Karpas-422 (cell line): ENCODE results near the gene JMJD8. TPM values are rescaled to one million over a fixed set of nuclear protein-coding genes. Genes with fewer than 3 reads are reported as not detected.
A peak's percentile ranks its signal among the peaks of the same experiment; 100 is the strongest.

Experiments used
- DNase-seq: peaks from one replicate; pipeline ENCODE4 v3.0.0-alpha.2; 2015
- H2AFZ ChIP-seq: fragments of 200-600 bp; sonication (generic); 2 replicates; pipeline ENCODE4 v1.6.1; 2014; ENCODE audit warnings: antibody characterized with exemption, low read length, mixed read lengths
- H3K27ac ChIP-seq: fragments of 200-600 bp; sonication (generic); 2 replicates; pipeline ENCODE4 v1.5.1; 2014; ENCODE audit warnings: mild to moderate bottlenecking, low read length, moderate library complexity
- H3K27me3 ChIP-seq: fragments of 200-600 bp; sonication (generic); 2 replicates; pipeline ENCODE4 v1.6.1; 2014; ENCODE audit warnings: low read length, mixed read lengths
- H3K36me3 ChIP-seq: fragments of 200-600 bp; sonication (generic); 2 replicates; pipeline ENCODE4 v1.6.1; 2014; ENCODE audit warnings: low read length, mixed read lengths; ENCODE audit not compliant: insufficient read depth
- H3K4me1 ChIP-seq: fragments of 200-600 bp; sonication (generic); 2 replicates; pipeline ENCODE4 v1.6.1; 2014; ENCODE audit warnings: mild to moderate bottlenecking, low read length, mixed read lengths
- H3K4me2 ChIP-seq: fragments of 200-600 bp; sonication (generic); 2 replicates; pipeline ENCODE4 v1.6.1; 2014; ENCODE audit warnings: low read length, low read depth, mild to moderate bottlenecking; ENCODE audit not compliant: poor library complexity, severe bottlenecking
- H3K4me3 ChIP-seq: fragments of 200-600 bp; sonication (generic); 2 replicates; pipeline ENCODE4 v1.5.1; 2014; ENCODE audit warnings: mild to moderate bottlenecking, antibody characterized with exemption, low read length, mixed read lengths
- H3K79me2 ChIP-seq: fragments of 200-600 bp; sonication (generic); 2 replicates; pipeline ENCODE4 v1.6.1; 2014; ENCODE audit warnings: mild to moderate bottlenecking, low read length, mixed read lengths
- H3K9ac ChIP-seq: fragments of 200-600 bp; sonication (generic); 2 replicates; pipeline ENCODE4 v1.6.0; 2014; ENCODE audit warnings: low read length
- H3K9me2 ChIP-seq: fragments of 200-600 bp; sonication (generic), shearing (Covaris generic); replicated peaks from 2 replicates; pipeline ENCODE4 v1.6.0; 2014; ENCODE audit warnings: mild to moderate bottlenecking, low read length, moderate library complexity; ENCODE audit not compliant: insufficient read depth
- H3K9me3 ChIP-seq: fragments of 300-700, 200-600 bp; sonication (generic); 2 replicates; pipeline ENCODE4 v1.6.1; 2014; ENCODE audit warnings: low read length, mixed read lengths
- H4K20me1 ChIP-seq: fragments of 200-600 bp; sonication (generic); 2 replicates; pipeline ENCODE4 v1.6.1; 2014; ENCODE audit warnings: mild to moderate bottlenecking, antibody characterized with exemption, low read length, low read depth; ENCODE audit not compliant: insufficient read depth
- total RNA-seq: library from RNA; depleted of rRNA; stranded (reverse); fragments of >200 nt; shearing (Covaris generic); gene quantifications from 2 replicates; pipeline ENCODE4 v1.2.3, GENCODE V29; 2014; ENCODE audit warnings: low replicate concordance

JMJD8 gene
- total RNA-seq, 1 experiment from 2014 or later: 28.1 TPM

DNA sequence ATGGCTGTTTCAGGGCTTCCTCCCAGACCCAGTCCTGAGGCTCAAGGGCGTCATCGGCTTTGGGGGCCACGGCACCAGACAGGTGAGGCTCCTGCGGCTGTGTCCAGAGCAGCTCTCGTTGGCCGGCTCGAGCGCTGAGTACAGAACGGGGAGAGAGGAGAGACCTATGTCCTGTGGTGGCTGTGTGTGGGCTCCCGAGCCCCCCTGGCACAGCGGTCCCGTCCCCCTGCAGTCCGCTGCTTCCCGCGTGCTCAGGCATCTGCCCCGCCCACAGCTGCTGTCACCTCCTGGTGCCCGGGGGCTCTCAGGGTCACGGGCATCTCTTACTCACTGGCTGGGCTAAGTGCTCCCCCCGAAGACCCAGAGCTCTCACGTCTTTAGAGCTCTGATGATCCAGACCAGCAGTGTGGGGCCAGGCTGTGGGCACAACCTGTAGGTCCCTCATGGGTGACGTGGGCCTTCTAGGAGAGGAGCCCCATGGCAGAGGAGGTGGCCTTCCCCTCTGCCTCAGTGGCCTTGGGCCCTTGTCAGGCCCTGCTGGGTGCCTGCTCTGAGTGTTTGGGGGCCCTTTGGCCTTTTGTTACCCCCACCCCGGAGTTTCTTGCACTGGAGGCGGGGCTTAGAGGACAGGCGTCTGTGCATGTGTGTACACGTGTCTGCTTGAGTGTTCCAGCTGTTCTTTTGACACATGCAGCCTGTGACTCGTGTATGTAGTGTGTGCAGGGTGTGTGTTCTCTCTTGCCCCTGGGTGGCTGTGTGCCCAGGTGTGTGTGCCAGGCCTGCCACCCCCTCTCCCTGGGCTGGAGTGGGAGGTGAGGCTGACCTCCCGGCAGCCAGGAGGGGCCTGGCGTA lies 31.5 kb downstream of the JMJD8 start:
- peaks cover 27% of the 10 kb centered on the region for H3K4me1 ChIP-seq
- H3K27ac ChIP-seq: no peak overlapping the region
- no peak for DNase-seq
- no peak overlapping the region for H2AFZ ChIP-seq
- no peak overlapping the region for H3K4me2 ChIP-seq
- H3K36me3 ChIP-seq: no peaks in the 10 kb centered on the region
- no peaks in the 10 kb centered on the region for H3K9me2 ChIP-seq
- peaks cover under 1% of the 10 kb centered on the region; the same call in 1 of the 2 replicates for H4K20me1 ChIP-seq
- no peak overlapping the region for H3K4me3 ChIP-seq
- H3K9ac ChIP-seq: no peak overlapping the region
- H3K9me3 ChIP-seq: no peaks in the 10 kb centered on the region
- no peaks in the 10 kb centered on the region for H3K27me3 ChIP-seq
- peaks cover 16% of the 10 kb centered on the region for H3K79me2 ChIP-seq

DNA sequence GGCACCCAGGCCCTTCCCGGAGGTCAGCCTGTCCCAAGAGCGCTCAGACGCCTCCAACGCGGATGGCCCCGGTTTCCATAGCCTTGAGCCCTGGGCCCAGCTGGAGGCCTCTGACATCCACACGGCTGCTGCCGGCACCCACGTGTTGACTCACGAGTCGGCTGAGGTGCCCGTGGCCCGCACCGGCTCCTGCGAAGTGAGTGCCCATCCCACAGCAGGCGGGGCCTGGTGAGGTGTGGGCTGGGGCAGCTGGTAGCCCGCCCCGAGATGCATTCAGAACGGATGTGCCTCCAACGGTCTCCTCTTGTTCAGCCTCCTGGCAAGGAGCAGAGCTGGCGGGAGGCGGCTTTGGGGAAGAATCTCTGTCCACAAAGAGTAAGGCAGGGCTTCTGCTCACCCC lies 32.3 kb downstream of the JMJD8 start:
- H3K4me2 ChIP-seq: no peak overlapping the region
- no peak overlapping the region for H3K9ac ChIP-seq
- H3K36me3 ChIP-seq: no peaks in the 10 kb centered on the region
- DNase-seq: no peak
- H3K27ac ChIP-seq: no peak overlapping the region
- no peak overlapping the region for H3K4me3 ChIP-seq
- H3K27me3 ChIP-seq: no peaks in the 10 kb centered on the region
- H4K20me1 ChIP-seq: peaks cover 9% of the 10 kb centered on the region; the same call in 1 of the 2 replicates
- H3K79me2 ChIP-seq: peaks cover 23% of the 10 kb centered on the region
- no peaks in the 10 kb centered on the region for H3K9me3 ChIP-seq
- peaks cover 35% of the 10 kb centered on the region for H3K4me1 ChIP-seq
- H2AFZ ChIP-seq: no peak overlapping the region
- no peaks in the 10 kb centered on the region for H3K9me2 ChIP-seq

DNA sequence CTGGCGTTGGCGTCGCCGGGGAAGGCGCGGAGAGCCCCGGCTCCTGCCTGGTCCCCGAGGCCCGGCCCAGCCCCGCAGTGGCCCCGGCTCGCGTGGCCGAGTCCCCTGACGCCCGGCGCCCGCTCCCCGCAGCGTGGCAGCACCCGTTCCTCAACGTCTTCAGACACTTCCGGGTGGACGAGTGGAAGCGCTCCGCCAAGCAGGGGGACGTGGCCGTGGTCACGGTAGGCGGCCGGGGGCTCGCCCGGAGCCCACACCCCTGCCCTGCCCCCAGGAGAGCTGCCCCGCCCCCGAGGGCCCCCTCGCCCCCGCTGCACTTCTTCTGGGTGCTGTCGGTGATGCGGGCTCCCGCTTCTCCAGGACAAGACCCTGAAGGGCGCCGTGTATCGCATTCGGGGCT lies 34.5 kb downstream of the JMJD8 start:
- Histone ChIP-seq H2AFZ (no peak overlapping the region), H4K20me1 (peaks cover 22% of the 10 kb centered on the region; the same call in 1 of the 2 replicates), H3K4me2 (peak overlapping the region; percentile 84), H3K27me3 (no peaks in the 10 kb centered on the region), H3K36me3 (0 out of 2 replicates have a peak, but pooled peaks cover 3% of the 10 kb centered on the region), H3K9me2 (no peaks in the 10 kb centered on the region), H3K4me1 (peaks cover 56% of the 10 kb centered on the region), H3K9me3 (no peaks in the 10 kb centered on the region), H3K9ac (peak overlapping the region; percentile 97), H3K27ac (peak overlapping the region; percentile 40; the same call in 1 of the 2 replicates), H3K4me3 (peak overlapping the region; percentile 96), H3K79me2 (peaks cover 39% of the 10 kb centered on the region)
- DNase-seq: peak; percentile 71

DNA sequence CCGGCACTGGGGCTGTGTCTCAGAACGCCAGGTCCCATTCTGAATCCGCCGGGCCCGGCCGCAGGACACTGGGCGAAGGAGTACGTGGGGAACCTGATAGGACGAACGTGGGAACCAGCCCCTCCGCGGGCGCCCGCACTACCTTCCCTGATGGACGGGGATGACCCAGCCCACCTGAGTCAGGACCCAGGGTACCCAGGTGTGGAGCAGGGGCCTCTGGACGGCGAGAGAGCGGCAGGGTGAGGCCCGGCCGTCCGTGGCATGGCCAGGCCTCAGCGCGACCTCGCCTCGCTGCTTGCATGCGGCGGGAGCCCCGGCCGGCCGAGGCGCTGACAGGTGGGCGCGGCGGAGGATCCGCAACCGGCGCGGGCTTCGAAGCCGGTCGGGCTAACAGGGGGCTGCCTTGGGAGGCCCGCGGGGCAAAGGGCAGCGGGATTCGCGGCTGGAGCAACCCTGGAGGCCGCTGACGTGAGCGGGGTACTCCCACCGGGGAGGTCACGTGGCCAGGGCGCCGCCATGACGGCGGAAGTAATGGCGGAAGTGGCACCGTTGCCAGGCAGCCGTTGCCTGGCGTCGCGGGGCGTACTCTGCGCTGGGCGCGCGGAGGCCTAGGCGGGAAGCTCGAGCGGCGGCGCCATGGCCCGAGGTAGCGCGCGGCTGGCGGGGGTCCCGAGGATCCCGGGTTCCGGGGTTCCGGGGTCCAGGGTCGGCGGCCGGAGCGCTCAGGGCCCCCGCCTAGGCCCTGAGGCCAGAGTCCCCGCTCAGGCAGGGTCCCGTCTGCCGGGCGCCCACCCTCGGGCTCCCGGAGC lies 35.1 kb downstream of the JMJD8 start, which contains the start of gene WDR90:
TSS of gene WDR90 (plus strand) at position 585 of the 809 bp plus-strand sequence. CDS start at position 637, 52 bp downstream.
- Histone ChIP-seq H3K27ac (peak within 1 kb of the TSS; percentile 80), H3K9ac (peak within 1 kb of the TSS; percentile 97), H2AFZ (no peak within 1 kb of the TSS), H3K36me3 (peaks cover 3% of the 10 kb centered on the region; the same call in 1 of the 2 replicates), H3K79me2 (peaks cover 46% of the 10 kb centered on the region), H3K27me3 (no peaks in the 10 kb centered on the region), H3K4me2 (peak within 1 kb of the TSS; percentile 84), H4K20me1 (peaks cover 22% of the 10 kb centered on the region; the same call in 1 of the 2 replicates), H3K4me1 (peaks cover 62% of the 10 kb centered on the region), H3K4me3 (peak within 1 kb of the TSS; percentile 96), H3K9me2 (no peaks in the 10 kb centered on the region), H3K9me3 (no peaks in the 10 kb centered on the region)
- peak; percentile 98 for DNase-seq

DNA sequence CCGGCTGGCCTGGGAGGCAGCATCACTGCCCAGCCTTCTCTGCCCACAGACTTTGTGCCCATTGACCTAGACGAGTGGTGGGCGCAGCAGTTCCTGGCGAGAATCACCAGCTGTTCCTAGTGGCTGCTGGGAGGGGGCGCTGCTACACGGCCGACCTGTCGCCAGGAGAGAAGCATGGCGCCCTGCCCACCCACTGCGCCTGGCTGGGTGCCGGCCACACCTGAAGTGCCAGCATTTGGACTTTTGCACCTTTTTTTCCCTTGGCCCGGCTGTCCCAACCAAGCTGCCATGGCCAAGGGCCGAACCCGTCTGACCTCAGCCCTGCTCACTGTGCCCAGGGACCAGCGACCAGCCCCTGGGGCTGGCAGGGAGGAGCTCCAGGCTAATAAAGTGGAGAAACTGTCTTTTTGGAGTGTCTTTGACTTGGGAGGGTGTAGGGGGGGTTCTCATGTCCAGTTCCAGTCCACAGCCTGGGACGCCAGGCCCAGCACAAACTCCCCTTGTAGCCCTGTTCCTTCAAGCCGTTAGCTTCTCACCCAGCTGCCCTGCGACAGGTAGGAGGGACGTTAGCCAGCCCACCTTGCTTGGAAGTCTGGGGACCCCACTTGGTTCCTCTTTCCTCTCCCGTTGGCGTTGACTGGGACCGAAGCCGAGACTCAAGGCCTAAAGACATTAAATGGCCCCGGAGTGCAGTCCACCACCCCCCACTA lies 35.9 kb downstream of the JMJD8 start:
- H4K20me1 ChIP-seq: peaks cover 22% of the 10 kb centered on the region; the same call in 1 of the 2 replicates
- H3K4me3 ChIP-seq: peak overlapping the region; percentile 96
- H3K27ac ChIP-seq: peak overlapping the region; percentile 80
- H3K4me1 ChIP-seq: peaks cover 70% of the 10 kb centered on the region
- H3K36me3 ChIP-seq: peaks cover 3% of the 10 kb centered on the region; the same call in 1 of the 2 replicates
- H3K79me2 ChIP-seq: peaks cover 53% of the 10 kb centered on the region
- peak overlapping the region; percentile 84 for H3K4me2 ChIP-seq
- no peak overlapping the region for H2AFZ ChIP-seq
- no peaks in the 10 kb centered on the region for H3K9me2 ChIP-seq
- no peaks in the 10 kb centered on the region for H3K27me3 ChIP-seq
- peak; percentile 86 for DNase-seq
- peak overlapping the region; percentile 97 for H3K9ac ChIP-seq
- no peaks in the 10 kb centered on the region for H3K9me3 ChIP-seq

DNA sequence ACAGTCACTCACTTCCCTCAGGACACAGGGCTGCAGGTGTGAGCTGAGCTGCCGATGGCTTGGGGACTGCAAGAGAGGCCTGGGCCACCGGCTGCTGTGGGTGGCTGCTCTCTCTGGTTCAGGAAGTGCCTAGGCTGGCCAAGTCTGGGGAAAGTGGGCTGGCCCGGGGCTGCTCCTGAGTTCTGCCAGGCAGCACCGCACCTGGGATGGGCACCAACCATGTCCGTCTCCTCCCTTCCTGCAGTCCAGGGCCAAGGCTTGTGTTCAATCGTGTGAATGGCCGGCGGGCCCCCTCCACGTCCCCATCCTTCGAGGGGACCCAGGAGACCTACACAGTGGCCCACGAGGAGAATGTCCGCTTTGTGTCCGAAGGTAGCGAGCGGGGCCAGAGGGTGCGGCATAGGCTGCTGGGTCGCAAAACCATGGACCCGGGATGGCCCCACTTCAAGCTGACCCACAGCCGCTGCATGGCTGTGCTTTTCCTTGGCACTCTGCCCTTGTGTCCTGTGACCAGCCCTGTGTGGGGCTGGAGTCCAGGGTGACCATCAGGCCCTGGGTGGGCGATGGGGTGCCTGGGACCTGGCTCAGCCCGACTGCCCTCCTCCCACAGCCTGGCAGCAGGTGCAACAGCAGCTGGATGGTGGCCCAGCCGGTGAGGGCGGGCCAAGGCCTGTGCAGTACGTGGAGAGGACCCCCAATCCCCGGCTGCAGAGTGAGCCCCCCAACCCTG lies 36.8 kb downstream of the JMJD8 start:
- Histone ChIP-seq H3K4me1 (peaks cover 75% of the 10 kb centered on the region), H2AFZ (no peak overlapping the region), H3K9me2 (no peaks in the 10 kb centered on the region), H3K79me2 (peaks cover 62% of the 10 kb centered on the region), H3K27ac (peak overlapping the region; percentile 80), H4K20me1 (peaks cover 26% of the 10 kb centered on the region; the same call in 1 of the 2 replicates), H3K9me3 (no peaks in the 10 kb centered on the region), H3K27me3 (no peaks in the 10 kb centered on the region), H3K36me3 (peaks cover 3% of the 10 kb centered on the region; the same call in 1 of the 2 replicates), H3K4me3 (peak overlapping the region; percentile 96), H3K9ac (peak overlapping the region; percentile 97), H3K4me2 (peak overlapping the region; percentile 84)
- peak; percentile 68 for DNase-seq

DNA sequence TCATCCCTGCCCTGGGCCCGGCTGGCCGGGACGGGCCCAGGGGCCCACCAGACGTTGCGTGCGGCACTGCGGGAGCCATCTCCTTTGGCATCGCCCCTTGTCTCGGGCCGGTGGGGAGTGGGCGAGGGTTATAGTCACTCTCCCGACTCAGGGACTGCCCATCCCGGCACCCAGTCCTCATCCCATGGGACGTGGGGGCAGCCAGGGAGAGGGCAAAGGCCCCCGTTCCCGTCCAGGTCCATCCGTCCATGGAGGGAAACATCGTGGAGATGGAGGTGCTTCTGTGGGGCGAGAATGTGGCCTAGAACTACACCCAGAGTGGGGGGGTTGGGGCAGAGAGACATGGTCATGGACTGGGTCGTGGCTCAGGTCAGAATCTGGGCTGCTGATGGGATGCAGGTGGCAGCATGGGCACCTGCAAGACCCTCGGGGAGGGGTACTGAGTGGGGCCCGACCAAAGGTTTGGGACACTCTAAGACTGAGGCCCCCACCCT lies 37.4 kb downstream of the JMJD8 start:
- no peak for DNase-seq
- Histone ChIP-seq H3K79me2 (peaks cover 67% of the 10 kb centered on the region), H3K9ac (peak overlapping the region; percentile 97)

More for the DNA sequence above, 37.4 kb downstream of the JMJD8 start:
- Histone ChIP-seq H3K4me1 (peaks cover 75% of the 10 kb centered on the region), H3K4me2 (peak overlapping the region; percentile 84), H4K20me1 (peaks cover 26% of the 10 kb centered on the region; the same call in 1 of the 2 replicates), H3K27ac (peak overlapping the region; percentile 80), H3K36me3 (peaks cover 3% of the 10 kb centered on the region; the same call in 1 of the 2 replicates), H3K9me2 (no peaks in the 10 kb centered on the region), H3K9me3 (no peaks in the 10 kb centered on the region), H3K27me3 (no peaks in the 10 kb centered on the region), H2AFZ (no peak overlapping the region), H3K4me3 (peak overlapping the region; percentile 96; the same call in 1 of the 2 replicates)
